22Rv1 (cell line): ENCODE measurements around the gene SDK2.

ENCODE experiments used
- H3K27ac ChIP-seq: fragments of 450-650 bp; 2 replicates; pipeline ENCODE4 v1.5.1; 2017
- ZFX ChIP-seq: fragments of 450-650 bp; IDR thresholded peaks from 2 replicates; pipeline ENCODE4 v1.6.1; 2017; ENCODE audit warnings: antibody characterized with exemption, borderline replicate concordance
- TF ChIP-seq, protein P1 (sequence below): fragments of 450-650 bp; IDR thresholded peaks from 2 replicates; pipeline ENCODE4 v1.5.1; 2017; ENCODE audit warnings: mild to moderate bottlenecking

The SDK2 gene

GRCh38 chr17:73359987-73360410 lies 284.2 kb downstream of the SDK2 start:
- H3K27ac ChIP-seq, result no peak overlapping the region
- TF ChIP-seq ZFX, result no peak
- TF ChIP-seq, protein P1, sequence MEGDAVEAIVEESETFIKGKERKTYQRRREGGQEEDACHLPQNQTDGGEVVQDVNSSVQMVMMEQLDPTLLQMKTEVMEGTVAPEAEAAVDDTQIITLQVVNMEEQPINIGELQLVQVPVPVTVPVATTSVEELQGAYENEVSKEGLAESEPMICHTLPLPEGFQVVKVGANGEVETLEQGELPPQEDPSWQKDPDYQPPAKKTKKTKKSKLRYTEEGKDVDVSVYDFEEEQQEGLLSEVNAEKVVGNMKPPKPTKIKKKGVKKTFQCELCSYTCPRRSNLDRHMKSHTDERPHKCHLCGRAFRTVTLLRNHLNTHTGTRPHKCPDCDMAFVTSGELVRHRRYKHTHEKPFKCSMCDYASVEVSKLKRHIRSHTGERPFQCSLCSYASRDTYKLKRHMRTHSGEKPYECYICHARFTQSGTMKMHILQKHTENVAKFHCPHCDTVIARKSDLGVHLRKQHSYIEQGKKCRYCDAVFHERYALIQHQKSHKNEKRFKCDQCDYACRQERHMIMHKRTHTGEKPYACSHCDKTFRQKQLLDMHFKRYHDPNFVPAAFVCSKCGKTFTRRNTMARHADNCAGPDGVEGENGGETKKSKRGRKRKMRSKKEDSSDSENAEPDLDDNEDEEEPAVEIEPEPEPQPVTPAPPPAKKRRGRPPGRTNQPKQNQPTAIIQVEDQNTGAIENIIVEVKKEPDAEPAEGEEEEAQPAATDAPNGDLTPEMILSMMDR, result peak; percentile 45

DNA sequence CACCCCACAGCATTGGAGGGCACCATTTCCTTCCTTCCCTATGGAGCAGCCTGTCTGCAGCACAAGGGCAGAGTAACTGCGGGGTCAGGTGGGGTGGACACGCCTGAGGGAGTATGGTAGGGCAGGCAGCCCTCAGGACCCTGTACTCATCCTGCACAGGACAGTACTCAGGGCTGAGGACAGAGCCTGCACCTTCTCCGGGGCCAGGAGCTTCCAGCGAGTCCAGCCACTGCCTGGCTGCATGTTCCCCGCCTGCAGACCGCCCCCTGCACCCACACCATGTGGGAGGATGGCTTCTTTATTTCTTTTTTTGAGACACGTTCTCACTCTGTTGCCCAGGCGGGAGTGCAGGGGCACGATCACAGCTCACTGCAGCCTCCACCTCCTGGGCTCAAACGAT lies 284.9 kb downstream of the SDK2 start:
- TF ChIP-seq ZFX, result no peak
- H3K27ac ChIP-seq, result no peak overlapping the region

- no peak for TF ChIP-seq ZFX
- TF ChIP-seq, protein P1, result no peak
- no peak overlapping the region for H3K27ac ChIP-seq
Observed at GRCh38 chr17:73358668-73359067, 285.6 kb downstream of the SDK2 start.

DNA sequence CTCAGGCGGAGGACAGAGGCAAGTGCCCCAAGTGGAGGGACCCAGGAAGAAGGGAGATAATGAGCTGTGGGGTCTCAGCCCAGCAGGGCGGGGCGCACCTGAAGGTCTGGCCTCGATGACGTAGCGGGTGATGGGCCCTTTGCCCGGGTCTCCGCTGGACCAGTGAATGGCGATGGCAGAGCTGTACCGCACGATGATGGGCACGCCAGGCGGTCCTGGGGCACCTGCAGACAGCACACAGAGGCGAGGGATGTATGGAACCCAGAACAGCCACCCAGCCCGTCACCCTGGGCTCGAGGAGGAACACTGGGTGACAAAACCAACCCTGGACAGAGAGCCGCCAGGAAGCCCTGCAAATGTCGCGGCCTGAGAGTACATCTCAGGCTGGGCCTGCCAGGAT lies 286.3 kb downstream of the SDK2 start:
- TF ChIP-seq, protein P1, result no peak
- TF ChIP-seq ZFX, result no peak
- H3K27ac ChIP-seq, result no peak overlapping the region

- no peak overlapping the region for H3K27ac ChIP-seq
- TF ChIP-seq ZFX, result no peak
- TF ChIP-seq, protein P1, result no peak
Observed at GRCh38 chr17:73357318-73357717, 286.9 kb downstream of the SDK2 start.

GRCh38 chr17:73356561-73357170 lies 287.6 kb downstream of the SDK2 start:
- TF ChIP-seq, protein P1, result no peak
- no peak for TF ChIP-seq ZFX
- no peak overlapping the region for H3K27ac ChIP-seq

GRCh38 chr17:73354423-73355284 lies 289.6 kb downstream of the SDK2 start:
- TF ChIP-seq, protein P1, result no peak
- TF ChIP-seq ZFX, result no peak
- H3K27ac ChIP-seq, result no peak overlapping the region
